ENCODE results near the gene RNF151.

DNA sequence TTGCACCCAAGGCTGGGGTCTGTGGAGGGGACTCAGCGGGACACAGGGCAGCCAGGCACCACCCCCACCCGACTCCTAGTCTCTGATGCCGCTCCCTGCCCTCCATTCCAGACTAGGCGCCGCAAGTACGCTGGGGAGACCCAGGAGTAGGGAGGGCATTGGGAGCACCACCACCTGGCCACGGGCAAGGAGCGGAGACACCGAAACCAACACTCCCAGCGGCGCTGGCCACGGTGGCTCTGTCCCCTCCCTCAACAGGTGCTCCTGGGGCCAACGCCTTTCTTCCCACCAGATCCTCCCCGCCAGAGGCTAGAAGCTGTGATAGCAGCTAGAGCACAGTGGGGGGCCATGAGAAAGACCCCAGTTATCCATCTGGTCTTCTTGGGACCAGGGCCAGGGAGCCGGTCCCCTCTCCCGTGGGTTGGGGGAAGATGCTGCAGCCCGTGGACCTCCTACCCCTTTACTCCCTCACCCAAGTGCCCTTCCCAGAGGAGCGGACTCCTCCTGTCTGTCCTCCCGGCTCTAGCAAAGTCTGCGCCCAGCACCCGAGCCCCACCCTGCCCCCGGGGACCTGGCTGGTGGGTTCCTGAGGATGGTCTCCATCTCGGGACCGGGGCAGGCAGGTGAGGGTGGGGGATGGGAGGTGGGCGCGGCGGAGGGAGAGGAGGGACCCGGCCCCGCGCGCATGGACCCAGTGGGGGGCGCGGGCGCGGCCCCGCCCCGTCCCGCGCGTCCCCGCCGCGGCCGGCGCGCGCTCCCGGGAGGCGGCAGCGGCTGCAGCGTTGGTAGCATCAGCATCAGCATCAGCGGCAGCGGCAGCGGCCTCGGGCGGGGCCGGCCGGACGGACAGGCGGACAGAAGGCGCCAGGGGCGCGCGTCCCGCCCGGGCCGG, 22.8 kb downstream of the RNF151 start, which contains the start of gene SYNGR3:
- no peak for TF ChIP-seq POLR2A (IDR thresholded peaks at IDR 0.05)
- TF ChIP-seq CTCF (IDR thresholded peaks at IDR 0.05) = no peak

Data from heart left ventricle (tissue), 13 donors.